Smooth muscle cell (in vitro differentiated cells): ENCODE measurements around the gene SLC16A8. TPM values are rescaled to one million over a fixed set of nuclear protein-coding genes. Genes with fewer than 3 reads are reported as not detected.

Source experiments
- DNase-seq: peaks from one replicate; lab custom pipeline; 2025; ENCODE audit not compliant: unreplicated experiment; lab: John Stamatoyannopoulos, UW
- H2AFZ ChIP-seq: fragments of 200-600 bp; sonication (generic); 2 replicates; pipeline ENCODE4 v1.6.0; 2016; ENCODE audit warnings: antibody characterized with exemption, low read depth, mild to moderate bottlenecking
- H3F3A ChIP-seq: fragments of 200-600 bp; sonication (generic); 2 replicates; pipeline ENCODE4 v1.6.0; 2017; ENCODE audit warnings: antibody characterized with exemption, low read depth
- H3K27ac ChIP-seq: fragments of 200-600 bp; sonication (generic); 2 replicates; pipeline ENCODE4 v1.5.1; 2016; ENCODE audit warnings: low read depth, mild to moderate bottlenecking
- H3K27me3 ChIP-seq: fragments of 200-600 bp; sonication (generic); 2 replicates; pipeline ENCODE4 v1.6.1; 2016; ENCODE audit warnings: low read depth, mild to moderate bottlenecking
- H3K36me3 ChIP-seq: fragments of 200-600 bp; sonication (generic); 2 replicates; pipeline ENCODE4 v1.5.1; 2016; ENCODE audit warnings: low read depth
- H3K4me1 ChIP-seq: fragments of 200-600 bp; sonication (generic); 2 replicates; pipeline ENCODE4 v1.5.1; 2016; ENCODE audit warnings: low read depth
- H3K4me2 ChIP-seq: fragments of 200-600 bp; sonication (generic); 2 replicates; pipeline ENCODE4 v1.6.0; 2016; ENCODE audit warnings: mild to moderate bottlenecking
- H3K4me3 ChIP-seq: fragments of 200-600 bp; sonication (generic); 2 replicates; pipeline ENCODE4 v1.5.1; 2016; ENCODE audit warnings: mild to moderate bottlenecking
- H3K79me2 ChIP-seq: fragments of 200-600 bp; sonication (generic); 2 replicates; pipeline ENCODE4 v1.6.0; 2016; ENCODE audit warnings: low read depth, mild to moderate bottlenecking
- H3K9ac ChIP-seq: fragments of 200-600 bp; sonication (generic); 2 replicates; pipeline ENCODE4 v1.6.0; 2016; ENCODE audit warnings: low read depth
- H3K9me3 ChIP-seq: fragments of 200-600 bp; sonication (generic); replicated peaks from 2 replicates; pipeline ENCODE4 v1.5.1; 2016; ENCODE audit warnings: low read depth
- H4K20me1 ChIP-seq: fragments of 200-600 bp; sonication (generic); 2 replicates; pipeline ENCODE4 v1.6.0; 2016; ENCODE audit warnings: low read depth
- WGBS: methylation state at CpG from one replicate; pipeline ENCODE4 v1.1.7; 2016; ENCODE audit warnings: low lambda C conversion rate; 5-methylcytosine and 5-hydroxymethylcytosine counted together
- polyA plus RNA-seq: library from polyadenylated mRNA; unstranded; fragments of >200 nt; fragmentation: Nextera tagmentation; extraction: Ambion mirVana; gene quantifications from 2 replicates; pipeline ENCODE4 v1.2.1, GENCODE V29; 2016
- total RNA-seq: library from RNA; depleted of rRNA; stranded (reverse); fragments of >200 nt; gene quantifications from 2 replicates; pipeline ENCODE4 v1.2.3, GENCODE V29; 2014
- TF ChIP-seq, protein P1 (sequence below): fragments of 200-600 bp; sonication (generic); IDR thresholded peaks from 2 replicates; pipeline ENCODE4 v1.5.1; 2017; ENCODE audit warnings: borderline replicate concordance, mild to moderate bottlenecking, antibody characterized with exemption; ENCODE audit not compliant: insufficient read depth, poor library complexity, severe bottlenecking

SLC16A8 gene
- total and polyA plus RNA-seq, 2 experiments from 2014 or later, result 0.93 TPM; not detected in 1

DNA sequence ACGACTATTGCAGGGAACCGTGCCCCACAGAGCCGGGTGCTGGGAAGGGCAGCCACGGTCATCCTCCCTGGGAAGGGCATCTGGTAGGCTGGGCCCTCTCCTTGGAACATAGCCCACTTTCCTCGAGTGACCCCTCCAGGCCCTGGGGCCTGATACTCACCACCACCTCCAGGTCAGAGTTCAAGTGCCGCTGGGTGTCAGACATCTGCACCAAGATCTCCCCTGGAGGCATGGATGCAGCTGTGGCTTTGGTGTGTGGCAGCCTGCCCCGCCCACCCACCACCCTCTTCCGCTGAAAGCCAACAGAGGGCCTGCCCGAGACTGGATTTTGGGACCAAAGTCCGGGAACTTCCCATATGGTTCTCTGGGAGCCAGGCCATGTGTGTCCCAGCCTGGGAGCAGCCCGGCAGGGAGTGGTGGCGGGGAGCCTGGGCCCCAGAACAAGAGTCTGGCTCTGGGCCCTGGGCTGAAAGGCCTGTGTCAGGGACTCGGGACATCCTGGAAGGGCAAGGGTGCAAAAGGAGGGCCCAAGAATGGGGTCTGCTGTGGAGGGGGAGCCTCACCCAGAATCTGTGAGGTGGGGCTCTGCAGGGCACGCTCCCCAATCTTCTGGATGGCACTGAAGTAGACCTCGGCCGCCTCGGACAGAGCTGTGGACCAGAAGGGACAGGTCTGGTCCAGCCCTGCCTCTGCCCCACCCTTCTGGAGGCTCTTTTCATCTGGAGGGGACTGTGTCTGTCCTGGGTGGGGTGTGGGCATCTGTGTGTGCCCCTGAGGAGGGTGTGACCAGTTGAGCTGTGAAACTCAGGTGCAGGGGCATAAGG, 23.9 kb upstream of the SLC16A8 start:
- no peaks in the 10 kb centered on the region for H3K9me3 ChIP-seq
- no peaks in the 10 kb centered on the region for H4K20me1 ChIP-seq
- H3K4me2 ChIP-seq, result no peak overlapping the region
- DNase-seq, result no peak
- H3K79me2 ChIP-seq, result no peaks in the 10 kb centered on the region
- H3K4me3 ChIP-seq, result no peak overlapping the region
- WGBS, result 81% methylated on average over 17 of the region's 17 CpGs
- no peak overlapping the region for H2AFZ ChIP-seq
- no peak overlapping the region for H3K27ac ChIP-seq
- H3K36me3 ChIP-seq, result no peaks in the 10 kb centered on the region
- H3F3A ChIP-seq, result no peaks in the 10 kb centered on the region
- H3K4me1 ChIP-seq, result no peaks in the 10 kb centered on the region
- no peak overlapping the region for H3K9ac ChIP-seq
- TF ChIP-seq, protein P1, sequence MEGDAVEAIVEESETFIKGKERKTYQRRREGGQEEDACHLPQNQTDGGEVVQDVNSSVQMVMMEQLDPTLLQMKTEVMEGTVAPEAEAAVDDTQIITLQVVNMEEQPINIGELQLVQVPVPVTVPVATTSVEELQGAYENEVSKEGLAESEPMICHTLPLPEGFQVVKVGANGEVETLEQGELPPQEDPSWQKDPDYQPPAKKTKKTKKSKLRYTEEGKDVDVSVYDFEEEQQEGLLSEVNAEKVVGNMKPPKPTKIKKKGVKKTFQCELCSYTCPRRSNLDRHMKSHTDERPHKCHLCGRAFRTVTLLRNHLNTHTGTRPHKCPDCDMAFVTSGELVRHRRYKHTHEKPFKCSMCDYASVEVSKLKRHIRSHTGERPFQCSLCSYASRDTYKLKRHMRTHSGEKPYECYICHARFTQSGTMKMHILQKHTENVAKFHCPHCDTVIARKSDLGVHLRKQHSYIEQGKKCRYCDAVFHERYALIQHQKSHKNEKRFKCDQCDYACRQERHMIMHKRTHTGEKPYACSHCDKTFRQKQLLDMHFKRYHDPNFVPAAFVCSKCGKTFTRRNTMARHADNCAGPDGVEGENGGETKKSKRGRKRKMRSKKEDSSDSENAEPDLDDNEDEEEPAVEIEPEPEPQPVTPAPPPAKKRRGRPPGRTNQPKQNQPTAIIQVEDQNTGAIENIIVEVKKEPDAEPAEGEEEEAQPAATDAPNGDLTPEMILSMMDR, result no peak
- no peaks in the 10 kb centered on the region for H3K27me3 ChIP-seq

DNA sequence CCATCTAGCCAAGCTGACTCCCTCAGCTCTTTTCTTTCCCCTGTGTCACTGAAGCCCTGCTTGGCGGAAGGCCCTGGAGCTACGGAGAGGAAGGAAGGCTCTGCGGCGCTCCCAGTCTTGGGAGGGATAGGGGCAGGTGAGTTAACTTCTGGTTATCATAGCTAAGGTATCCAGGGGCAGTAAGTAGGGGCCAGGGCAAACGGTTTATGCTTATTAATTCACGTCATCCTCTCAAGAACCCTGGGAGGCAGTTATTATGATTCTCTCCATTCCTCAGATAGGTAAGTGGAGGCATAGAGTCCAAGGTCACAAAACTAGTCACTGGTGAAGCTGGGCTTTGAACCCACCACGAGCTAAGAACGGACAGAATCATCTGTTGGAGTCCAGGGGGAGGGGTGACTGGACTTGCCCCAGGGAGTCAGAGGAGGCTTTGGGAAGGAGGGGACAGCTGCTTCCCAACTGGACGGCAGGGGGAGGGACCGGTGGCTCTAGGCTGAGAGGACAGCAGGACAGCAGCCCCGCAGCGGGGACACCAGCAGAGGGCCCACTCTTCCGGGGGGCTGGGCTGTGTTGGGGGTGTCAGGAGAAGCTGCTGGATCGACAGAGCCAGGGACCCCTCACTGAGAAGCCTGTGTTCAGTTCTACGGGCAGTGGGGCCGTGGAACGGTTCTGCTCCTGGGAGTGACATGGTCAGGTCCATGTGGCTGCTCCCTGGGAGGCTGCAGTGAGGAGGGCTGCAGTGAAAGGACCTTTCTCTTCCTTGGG, 23.0 kb upstream of the SLC16A8 start:
- Histone ChIP-seq H3K4me3 (no peak overlapping the region), H3K4me1 (no peaks in the 10 kb centered on the region), H3K79me2 (no peaks in the 10 kb centered on the region), H3F3A (no peaks in the 10 kb centered on the region), H3K4me2 (no peak overlapping the region), H4K20me1 (no peaks in the 10 kb centered on the region), H2AFZ (no peak overlapping the region), H3K36me3 (no peaks in the 10 kb centered on the region), H3K9ac (no peak overlapping the region), H3K27ac (no peak overlapping the region), H3K9me3 (no peaks in the 10 kb centered on the region), H3K27me3 (no peaks in the 10 kb centered on the region)
- 87% methylated on average over 17 of the region's 17 CpGs for WGBS
- no peak for DNase-seq
- TF ChIP-seq, protein P1, result no peak

DNA sequence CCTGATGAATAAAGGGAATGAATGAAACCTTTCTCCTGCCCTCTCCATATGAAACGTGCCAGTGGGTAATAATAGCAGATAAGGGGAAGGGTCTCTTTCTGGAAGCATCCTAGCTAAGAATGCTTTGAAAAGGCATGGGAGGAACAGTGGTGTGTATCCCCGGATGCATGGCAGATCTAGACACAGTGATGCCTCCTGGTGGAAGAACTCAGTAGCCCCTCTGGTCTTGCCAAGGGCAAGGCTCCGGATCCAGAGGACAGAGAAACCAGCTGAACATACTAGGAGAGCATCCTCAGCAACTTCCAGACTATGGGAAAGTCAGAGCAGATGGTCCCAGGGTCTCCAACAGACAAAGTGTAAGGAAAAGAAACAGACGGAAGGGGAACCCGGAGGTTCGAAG, 20.1 kb upstream of the SLC16A8 start:
- no peaks in the 10 kb centered on the region for H3K79me2 ChIP-seq
- TF ChIP-seq, protein P1, result no peak
- H3K9ac ChIP-seq, result no peak overlapping the region
- no peaks in the 10 kb centered on the region for H3K27me3 ChIP-seq
- H2AFZ ChIP-seq, result no peak overlapping the region
- WGBS, result 74% methylated on average over 6 of the region's 6 CpGs
- H3K36me3 ChIP-seq, result no peaks in the 10 kb centered on the region
- H3K4me1 ChIP-seq, result no peaks in the 10 kb centered on the region
- H3K9me3 ChIP-seq, result no peaks in the 10 kb centered on the region
- DNase-seq, result no peak
- no peaks in the 10 kb centered on the region for H4K20me1 ChIP-seq
- no peak overlapping the region for H3K4me3 ChIP-seq
- H3K4me2 ChIP-seq, result no peak overlapping the region
- no peak overlapping the region for H3K27ac ChIP-seq
- no peaks in the 10 kb centered on the region for H3F3A ChIP-seq
